Activated B cell treated with CpG ODN at 0.5 μM for 24 hours (primary cell): ENCODE measurements around the gene COL9A3. TPM values are rescaled to one million over a fixed set of nuclear protein-coding genes. Genes with fewer than 3 reads are reported as not detected.

Source experiments
- ATAC-seq: fragments of 200-7000 bp; cut with Tn5 transposase; one replicate; pipeline ENCODE4 v1.10.0; 2021; ENCODE audit warnings: low read depth, mild to moderate bottlenecking, moderate library complexity
- CTCF ChIA-PET: fragments of 350-600 bp; sonication (Branson Sonifier 250); formaldehyde crosslinking; loops from one replicate; lab custom pipeline; 2021; ENCODE audit warnings: antibody characterized with exemption; lab: Charles Lee
- POLR2A ChIA-PET: fragments of 350-600 bp; sonication (Branson Sonifier 250); formaldehyde crosslinking; loops from one replicate; lab custom pipeline; 2021; ENCODE audit warnings: antibody characterized with exemption; lab: Charles Lee
- DNase-seq: peaks from one replicate; pipeline ENCODE4 v3.0.0; 2022
- H3K27ac Mint-ChIP-seq: one replicate; pipeline ENCODE4 v1.8.0; 2020; ENCODE audit warnings: mixed read lengths
- H3K27me3 Mint-ChIP-seq: one replicate; pipeline ENCODE4 v1.8.0; 2021; ENCODE audit warnings: mixed read lengths
- H3K36me3 Mint-ChIP-seq: one replicate; pipeline ENCODE4 v1.8.0; 2021; ENCODE audit warnings: low read depth, mixed read lengths
- H3K4me1 Mint-ChIP-seq: one replicate; pipeline ENCODE4 v1.8.0; 2021; ENCODE audit warnings: mixed read lengths
- H3K4me3 Mint-ChIP-seq: one replicate; pipeline ENCODE4 v1.8.0; 2020; ENCODE audit warnings: mild to moderate bottlenecking, mixed read lengths
- H3K9me3 Mint-ChIP-seq: one replicate; pipeline ENCODE4 v1.8.0; 2020; ENCODE audit warnings: mixed read lengths
- intact Hi-C: fragments of 100-400 bp; cut with micrococcal nuclease; formaldehyde crosslinking; loops from one replicate; pipeline ENCODE4 v1.15.1; 2024
- total RNA-seq: library from RNA; stranded (reverse); gene quantifications from 2 replicates; pipeline ENCODE4 v1.2.3, GENCODE V29; 2022
- TF ChIP-seq, protein P1 (sequence below): fragments of 200-600 bp; IDR thresholded peaks from one replicate; pipeline ENCODE4 v1.8.0; 2022; ENCODE audit warnings: antibody characterized with exemption, mild to moderate bottlenecking

Gene COL9A3
- total RNA-seq, 1 donor from 2014 or later, result 37.6 TPM

DNA sequence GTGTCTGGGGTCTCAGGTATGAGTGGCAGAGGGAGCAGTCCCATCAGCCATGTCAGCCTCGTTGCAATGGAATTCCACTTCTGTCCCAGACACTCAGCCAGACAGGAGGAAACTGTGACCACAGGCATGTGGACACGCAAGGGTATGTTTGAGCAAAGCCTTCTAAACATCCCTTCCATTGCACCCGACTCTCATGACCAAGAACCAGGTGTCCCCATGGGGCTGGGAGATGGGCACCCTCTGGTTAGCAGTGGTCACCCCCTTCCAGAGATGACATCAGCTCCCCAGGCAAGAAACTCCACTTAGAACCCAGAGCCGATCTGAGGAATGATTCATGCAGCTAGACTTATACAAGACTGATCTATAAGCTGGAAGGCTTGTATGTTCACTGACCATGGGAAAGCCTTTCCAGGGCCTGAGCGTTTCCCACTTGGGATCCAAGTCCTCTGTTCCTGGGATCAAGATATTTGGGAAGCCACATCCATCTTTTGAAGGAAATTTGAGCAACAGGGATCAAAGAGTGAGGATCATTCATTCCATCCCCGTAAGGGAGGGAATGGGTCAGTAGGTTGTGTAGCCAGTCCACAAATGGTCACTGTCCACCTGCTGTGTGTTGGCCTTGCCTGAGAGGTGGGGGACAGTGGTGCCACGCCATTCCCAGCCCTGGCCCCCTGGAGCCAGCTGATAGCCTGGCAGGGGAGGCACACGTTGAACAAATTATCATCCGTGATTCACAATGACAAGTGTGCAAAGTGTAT, 24.5 kb upstream of the COL9A3 start:
- H3K36me3 Mint-ChIP-seq, result no peaks in the 10 kb centered on the region
- peaks cover 36% of the 10 kb centered on the region for H3K4me1 Mint-ChIP-seq
- ATAC-seq, result no peak
- intact Hi-C loops, result loop anchor here (5.0 kb wide), 1 partner anchor 670 kb away; the partner anchor contains the start of gene LSM14B
- ChIA-PET POLR2A (interaction anchor here (0.6 to 1.3 kb wide), 5 partner anchors 141 to 174 kb away, joined by 3 to 4 read pairs (median 3); partner anchors contain the start of gene SLCO4A1), CTCF (interaction anchor here (0.7 to 2.5 kb wide), 10 partner anchors 16 to 383 kb away, joined by 3 to 16 read pairs (median 5); no protein-coding TSS in a partner anchor)
- H3K27me3 Mint-ChIP-seq, result no peaks in the 10 kb centered on the region
- H3K9me3 Mint-ChIP-seq, result no peaks in the 10 kb centered on the region
- TF ChIP-seq, protein P1, sequence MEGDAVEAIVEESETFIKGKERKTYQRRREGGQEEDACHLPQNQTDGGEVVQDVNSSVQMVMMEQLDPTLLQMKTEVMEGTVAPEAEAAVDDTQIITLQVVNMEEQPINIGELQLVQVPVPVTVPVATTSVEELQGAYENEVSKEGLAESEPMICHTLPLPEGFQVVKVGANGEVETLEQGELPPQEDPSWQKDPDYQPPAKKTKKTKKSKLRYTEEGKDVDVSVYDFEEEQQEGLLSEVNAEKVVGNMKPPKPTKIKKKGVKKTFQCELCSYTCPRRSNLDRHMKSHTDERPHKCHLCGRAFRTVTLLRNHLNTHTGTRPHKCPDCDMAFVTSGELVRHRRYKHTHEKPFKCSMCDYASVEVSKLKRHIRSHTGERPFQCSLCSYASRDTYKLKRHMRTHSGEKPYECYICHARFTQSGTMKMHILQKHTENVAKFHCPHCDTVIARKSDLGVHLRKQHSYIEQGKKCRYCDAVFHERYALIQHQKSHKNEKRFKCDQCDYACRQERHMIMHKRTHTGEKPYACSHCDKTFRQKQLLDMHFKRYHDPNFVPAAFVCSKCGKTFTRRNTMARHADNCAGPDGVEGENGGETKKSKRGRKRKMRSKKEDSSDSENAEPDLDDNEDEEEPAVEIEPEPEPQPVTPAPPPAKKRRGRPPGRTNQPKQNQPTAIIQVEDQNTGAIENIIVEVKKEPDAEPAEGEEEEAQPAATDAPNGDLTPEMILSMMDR, result no peak
- H3K27ac Mint-ChIP-seq, result peak overlapping the region; percentile 92
- DNase-seq, result no peak
- no peak overlapping the region for H3K4me3 Mint-ChIP-seq

DNA sequence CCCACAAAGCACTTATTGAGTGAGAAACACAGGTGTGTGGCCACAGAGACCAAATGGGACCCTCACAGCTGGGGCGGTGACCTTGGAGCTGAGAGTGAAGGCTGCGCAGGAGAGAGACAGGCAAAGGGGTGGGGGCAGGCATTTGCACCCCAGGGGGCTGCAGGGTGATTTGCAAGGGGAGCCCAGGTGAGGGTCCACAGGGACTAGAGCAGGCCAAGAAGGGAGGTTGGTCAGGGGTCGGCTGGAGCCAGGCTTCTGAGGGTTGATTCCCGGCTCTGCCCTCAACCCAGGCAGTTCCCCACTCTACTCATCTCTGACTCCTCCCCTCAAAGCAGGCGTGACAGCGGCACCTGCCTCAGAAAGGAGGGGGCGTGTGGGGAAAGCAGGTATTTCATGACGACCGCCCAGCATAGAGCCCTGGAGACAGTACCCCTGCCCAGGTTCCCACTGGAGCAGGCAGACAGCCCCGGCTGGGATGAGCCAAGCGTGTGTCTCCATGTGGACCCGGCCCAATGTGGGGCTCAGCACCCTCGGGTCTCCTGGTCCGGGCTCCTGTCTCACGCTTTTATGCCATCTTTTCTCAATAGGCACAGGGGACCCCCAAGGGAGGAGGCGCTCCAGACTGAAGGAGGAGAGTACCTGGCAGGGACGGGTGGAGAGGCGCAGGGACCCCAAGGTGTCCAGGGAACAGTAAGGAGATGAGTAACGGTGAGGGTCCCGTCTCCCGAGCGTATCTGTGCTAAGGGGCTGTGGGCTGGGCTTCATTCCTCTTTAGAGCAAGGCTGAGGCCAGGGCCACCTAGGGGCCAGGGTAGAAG, 23.7 kb upstream of the COL9A3 start:
- Mint-ChIP-seq H3K4me3 (peak overlapping the region; percentile 60), H3K36me3 (peaks cover 3% of the 10 kb centered on the region), H3K27me3 (no peaks in the 10 kb centered on the region), H3K27ac (peak overlapping the region; percentile 92), H3K9me3 (no peaks in the 10 kb centered on the region), H3K4me1 (peaks cover 41% of the 10 kb centered on the region)
- CTCF ChIA-PET, result interaction anchor here (0.7 to 2.5 kb wide), 6 partner anchors 16 to 294 kb away, joined by 3 to 16 read pairs (median 4); no protein-coding TSS in a partner anchor
- POLR2A ChIA-PET, result interaction anchor here (0.6 to 5.0 kb wide), 16 partner anchors 9 to 671 kb away, joined by 3 to 56 read pairs (median 8); partner anchors contain the start of genes LSM14B, OGFR, PSMA7 and RPS21
- DNase-seq, result no peak
- TF ChIP-seq, protein P1, result no peak
- intact Hi-C loops, result loop anchor here (5.0 kb wide), 1 partner anchor 671 kb away; the partner anchor contains the start of gene LSM14B
- ATAC-seq, result no peak

DNA sequence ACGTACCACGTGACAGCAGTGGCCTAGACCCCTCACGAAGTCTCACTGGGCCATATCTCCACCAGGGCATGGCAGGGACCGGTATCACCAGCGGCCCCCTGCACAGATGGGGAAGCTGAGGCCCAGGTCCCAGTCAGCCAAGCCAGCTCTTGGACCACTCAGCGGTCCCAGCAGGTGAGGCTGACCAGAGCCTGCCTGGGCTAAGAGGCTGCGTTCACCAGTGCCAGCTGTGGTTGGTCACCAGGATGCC, 23.2 kb upstream of the COL9A3 start:
- CTCF ChIA-PET, result interaction anchor here (1.1 to 1.7 kb wide), 4 partner anchors 11 to 307 kb away, joined by 3 to 7 read pairs (median 4); partner anchors contain the start of gene OGFR
- H3K9me3 Mint-ChIP-seq, result no peaks in the 10 kb centered on the region
- POLR2A ChIA-PET, result interaction anchor here (0.6 to 5.0 kb wide), 25 partner anchors 8 to 672 kb away, joined by 3 to 56 read pairs (median 5); partner anchors contain the start of genes COL9A3, LSM14B, OGFR and PSMA7
- TF ChIP-seq, protein P1, result no peak
- DNase-seq, result no peak
- H3K36me3 Mint-ChIP-seq, result peaks cover 9% of the 10 kb centered on the region
- peak overlapping the region; percentile 60 for H3K4me3 Mint-ChIP-seq
- peaks cover 44% of the 10 kb centered on the region for H3K4me1 Mint-ChIP-seq
- ATAC-seq, result no peak
- peak overlapping the region; percentile 92 for H3K27ac Mint-ChIP-seq
- intact Hi-C loops, result loop anchor here (1.0 to 5.0 kb wide), 8 partner anchors 16 to 671 kb away; partner anchors contain the start of genes ADRM1, LSM14B, OSBPL2 and SLCO4A1
- H3K27me3 Mint-ChIP-seq, result no peaks in the 10 kb centered on the region

DNA sequence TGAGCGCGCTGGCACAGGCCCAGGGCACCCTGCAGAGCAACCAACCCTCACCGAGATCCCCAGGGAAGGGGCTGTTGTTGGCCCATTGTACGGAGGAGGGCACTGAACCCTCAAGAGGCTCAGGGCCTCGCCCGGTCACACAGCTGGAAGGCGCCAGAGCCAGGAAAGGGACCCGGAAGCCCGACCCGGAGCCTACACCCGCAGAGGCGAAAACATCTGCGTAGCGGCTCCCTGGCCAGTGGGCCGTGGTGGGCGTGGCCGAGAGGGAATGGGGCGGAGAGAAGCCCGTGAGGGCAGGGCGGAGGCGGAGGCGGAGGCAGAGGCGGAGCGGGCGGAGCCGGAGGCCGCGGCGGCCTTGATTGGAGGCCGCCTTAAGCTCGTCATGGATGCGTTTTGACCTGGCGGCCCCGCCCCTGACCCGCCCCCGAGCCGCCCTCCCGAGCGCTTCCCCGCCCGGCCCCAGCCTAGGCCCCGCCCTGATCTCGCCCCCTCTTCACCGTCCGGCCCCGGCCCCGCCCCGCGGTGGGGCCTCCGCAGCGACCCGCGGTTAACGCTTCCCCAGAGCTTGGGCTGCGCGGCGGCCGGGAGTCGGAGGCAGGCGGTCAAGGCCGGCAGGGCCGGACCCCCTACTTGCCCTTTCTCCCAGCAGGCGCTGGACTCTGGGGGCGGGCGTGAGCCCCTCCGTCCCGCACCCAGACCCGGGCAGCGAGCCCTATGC, 22.7 kb upstream of the COL9A3 start:
- ChIA-PET POLR2A (interaction anchor here (0.6 to 5.0 kb wide), 32 partner anchors 8 to 672 kb away, joined by 3 to 56 read pairs (median 4); partner anchors contain the start of genes ADRM1, COL9A3, LSM14B and OGFR), CTCF (interaction anchor here (0.9 to 1.7 kb wide), 5 partner anchors 10 to 384 kb away, joined by 3 to 7 read pairs (median 3); partner anchors contain the start of gene OGFR)
- ATAC-seq, result peak; percentile 83
- peaks cover 13% of the 10 kb centered on the region for H3K36me3 Mint-ChIP-seq
- TF ChIP-seq, protein P1, result no peak
- peak overlapping the region; percentile 82 for H3K4me3 Mint-ChIP-seq
- intact Hi-C loops, result loop anchor here (1.0 to 5.0 kb wide), 8 partner anchors 17 to 672 kb away; partner anchors contain the start of genes ADRM1, LSM14B, OSBPL2 and SLCO4A1
- DNase-seq, result peak; percentile 99
- peaks cover 44% of the 10 kb centered on the region for H3K4me1 Mint-ChIP-seq
- peak overlapping the region; percentile 92 for H3K27ac Mint-ChIP-seq
- no peaks in the 10 kb centered on the region for H3K9me3 Mint-ChIP-seq
- H3K27me3 Mint-ChIP-seq, result no peaks in the 10 kb centered on the region
